Panc1 (cell line): ENCODE results near the gene FBLN2. TPM values are rescaled to one million over a fixed set of nuclear protein-coding genes. Genes with fewer than 3 reads are reported as not detected.

ENCODE experiments used
- ATAC-seq: fragments of 200-7000 bp; cut with Tn5 transposase; 2 replicates; pipeline ENCODE4 v1.9.1; 2020; ENCODE audit warnings: mild to moderate bottlenecking, moderate library complexity
- BruUV-seq: library from RNA; stranded (reverse); fragments of 400-500 nt; replicated peaks from 2 replicates; lab custom pipeline; 2021; lab: Mats Ljungman, UMichigan
- CTCF ChIA-PET: fragments of 300-600 bp; sonication (Branson Sonifier 250); formaldehyde crosslinking; loops from one replicate; lab custom pipeline; 2022; ENCODE audit warnings: antibody characterized with exemption; lab: Charles Lee
- POLR2A ChIA-PET: fragments of 300-600 bp; sonication (Branson Sonifier 250); formaldehyde crosslinking; loops from one replicate; lab custom pipeline; 2022; ENCODE audit warnings: antibody characterized with exemption; lab: Charles Lee
- DNase-seq: peaks from one replicate; pipeline ENCODE4 v3.0.0-alpha.2; 2010; ENCODE audit warnings: low read depth, low spot score
- H3K27ac ChIP-seq: 2 replicates; pipeline ENCODE4 v1.5.1; 2011; ENCODE audit warnings: mild to moderate bottlenecking, low read length, inconsistent platforms
- H3K27me3 ChIP-seq: fragments of 200-500 bp; sonication (Bioruptor generic); 2 replicates; pipeline ENCODE4 v1.6.0; 2014; ENCODE audit warnings: low read length, inconsistent platforms; ENCODE audit not compliant: control insufficient read depth, insufficient read depth
- H3K36me3 ChIP-seq: fragments of 200-500 bp; sonication (Bioruptor generic); 2 replicates; pipeline ENCODE4 v1.5.1; 2014; ENCODE audit warnings: inconsistent platforms, mild to moderate bottlenecking, low read length, moderate library complexity; ENCODE audit not compliant: control insufficient read depth, insufficient read depth
- H3K4me1 ChIP-seq: 2 replicates; pipeline ENCODE4 v1.5.1; 2011; ENCODE audit warnings: inconsistent platforms, mild to moderate bottlenecking, low read length, moderate library complexity; ENCODE audit not compliant: control insufficient read depth, insufficient read depth
- H3K4me3 ChIP-seq, 2 experiments: 2 replicates each; pipeline ENCODE4 v1.5.1; 2011 to 2012; ENCODE audit warnings: low read depth in 2 of 2, low read length in 2 of 2, mild to moderate bottlenecking in 2 of 2, inconsistent platforms in 1 of 2, moderate library complexity in 1 of 2
- H3K9me3 ChIP-seq: fragments of 200-500 bp; sonication (Bioruptor generic); 2 replicates; pipeline ENCODE4 v1.5.1; 2014; ENCODE audit warnings: low read depth, mild to moderate bottlenecking, inconsistent platforms, low read length, moderate library complexity; ENCODE audit not compliant: control insufficient read depth, insufficient read depth
- POLR2AphosphoS5 ChIP-seq: IDR thresholded peaks from 2 replicates; pipeline ENCODE4 v1.6.1; 2012; ENCODE audit warnings: mild to moderate bottlenecking, low read depth, low read length, moderate library complexity
- SIN3A ChIP-seq: IDR thresholded peaks from 2 replicates; pipeline ENCODE4 v1.6.1; 2012; ENCODE audit warnings: low read depth, mild to moderate bottlenecking, low read length, moderate library complexity, borderline replicate concordance; ENCODE audit not compliant: insufficient read depth
- TCF7L2 ChIP-seq: IDR thresholded peaks from 2 replicates; pipeline ENCODE4 v1.6.1; 2011; ENCODE audit warnings: mild to moderate bottlenecking, low read depth, low read length, inconsistent platforms
- in situ Hi-C: cut with HindIII; loops from 2 replicates; pipeline ENCODE4 v1.10.0; 2016; ENCODE audit warnings: low sequenced_read_pairs, low pct_unique_long_range_greater_than_20kb
- intact Hi-C: fragments of 100-400 bp; cut with micrococcal nuclease; formaldehyde crosslinking; loops from one replicate; pipeline ENCODE4 v1.10.0; 2022; ENCODE audit not compliant: unreplicated experiment
- total RNA-seq: library from RNA; stranded (reverse); gene quantifications from one replicate; pipeline ENCODE4 v1.2.1, GENCODE V29; 2021; ENCODE audit not compliant: unreplicated experiment
- TF ChIP-seq, protein P1 (sequence below): fragments of 450-650 bp; IDR thresholded peaks from 2 replicates; pipeline ENCODE4 v1.5.1; 2017; ENCODE audit warnings: mild to moderate bottlenecking
- TF ChIP-seq, protein P2 (sequence below), 2 experiments: IDR thresholded peaks; 2 replicates each; pipeline ENCODE4 v1.6.1; 2011 to 2012; ENCODE audit warnings: low read depth in 2 of 2, control low read depth in 1 of 2, low read length in 1 of 2, mild to moderate bottlenecking in 1 of 2, moderate library complexity in 1 of 2; ENCODE audit not compliant: insufficient read depth in 1 of 2

FBLN2 gene
- total RNA-seq, 1 experiment from 2014 or later, result 0.44 TPM

DNA sequence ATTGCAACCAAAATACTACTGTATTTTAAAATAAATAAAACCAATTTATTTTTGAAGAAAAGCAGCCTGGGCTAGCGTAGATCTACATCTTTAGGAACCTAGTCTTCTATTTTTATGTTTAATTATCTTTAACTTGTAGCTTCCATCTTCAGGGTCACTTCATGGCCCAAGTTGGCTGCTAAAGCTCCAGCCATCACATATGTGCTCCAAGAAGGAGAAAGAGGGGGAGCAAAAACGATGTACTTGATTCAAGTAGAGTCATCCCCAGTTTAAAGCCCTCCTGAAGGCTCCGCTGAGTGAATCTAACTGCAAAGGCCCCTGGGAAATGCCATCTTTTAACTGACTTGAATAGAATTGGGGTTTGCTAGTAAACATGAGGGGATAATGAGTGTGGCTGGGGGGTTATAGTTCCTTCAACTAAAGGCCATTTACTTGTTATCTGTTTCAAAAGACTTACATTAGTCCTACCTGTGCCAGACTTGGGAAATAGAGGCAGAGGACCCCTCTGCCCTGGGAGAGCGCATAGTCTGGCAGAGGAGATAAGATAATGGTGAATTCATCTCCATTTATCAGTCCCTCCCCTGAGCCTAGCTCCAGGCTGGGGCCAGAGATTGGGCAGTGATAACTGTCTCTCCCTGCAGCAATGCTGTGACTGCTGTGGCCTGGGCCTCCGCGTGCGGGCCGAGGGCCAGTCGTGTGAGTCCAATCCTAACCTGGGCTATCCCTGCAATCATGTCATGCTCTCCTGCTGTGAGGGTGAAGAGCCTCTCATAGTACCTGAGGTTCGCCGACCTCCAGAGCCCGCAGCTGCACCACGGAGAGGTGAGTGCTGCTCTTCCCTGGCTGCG is 64.6 kb downstream of the FBLN2 start:
- Histone ChIP-seq H3K27me3 (no peaks in the 10 kb centered on the region), H3K36me3 (no peaks in the 10 kb centered on the region), H3K4me3 (no peak overlapping the region), H3K4me1 (no peaks in the 10 kb centered on the region), H3K9me3 (no peaks in the 10 kb centered on the region), H3K27ac (no peak overlapping the region)
- in situ Hi-C loops, result no loop called here
- TF ChIP-seq POLR2AphosphoS5, result no peak
- TF ChIP-seq, protein P1, sequence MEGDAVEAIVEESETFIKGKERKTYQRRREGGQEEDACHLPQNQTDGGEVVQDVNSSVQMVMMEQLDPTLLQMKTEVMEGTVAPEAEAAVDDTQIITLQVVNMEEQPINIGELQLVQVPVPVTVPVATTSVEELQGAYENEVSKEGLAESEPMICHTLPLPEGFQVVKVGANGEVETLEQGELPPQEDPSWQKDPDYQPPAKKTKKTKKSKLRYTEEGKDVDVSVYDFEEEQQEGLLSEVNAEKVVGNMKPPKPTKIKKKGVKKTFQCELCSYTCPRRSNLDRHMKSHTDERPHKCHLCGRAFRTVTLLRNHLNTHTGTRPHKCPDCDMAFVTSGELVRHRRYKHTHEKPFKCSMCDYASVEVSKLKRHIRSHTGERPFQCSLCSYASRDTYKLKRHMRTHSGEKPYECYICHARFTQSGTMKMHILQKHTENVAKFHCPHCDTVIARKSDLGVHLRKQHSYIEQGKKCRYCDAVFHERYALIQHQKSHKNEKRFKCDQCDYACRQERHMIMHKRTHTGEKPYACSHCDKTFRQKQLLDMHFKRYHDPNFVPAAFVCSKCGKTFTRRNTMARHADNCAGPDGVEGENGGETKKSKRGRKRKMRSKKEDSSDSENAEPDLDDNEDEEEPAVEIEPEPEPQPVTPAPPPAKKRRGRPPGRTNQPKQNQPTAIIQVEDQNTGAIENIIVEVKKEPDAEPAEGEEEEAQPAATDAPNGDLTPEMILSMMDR, result no peak
- TF ChIP-seq, protein P2, sequence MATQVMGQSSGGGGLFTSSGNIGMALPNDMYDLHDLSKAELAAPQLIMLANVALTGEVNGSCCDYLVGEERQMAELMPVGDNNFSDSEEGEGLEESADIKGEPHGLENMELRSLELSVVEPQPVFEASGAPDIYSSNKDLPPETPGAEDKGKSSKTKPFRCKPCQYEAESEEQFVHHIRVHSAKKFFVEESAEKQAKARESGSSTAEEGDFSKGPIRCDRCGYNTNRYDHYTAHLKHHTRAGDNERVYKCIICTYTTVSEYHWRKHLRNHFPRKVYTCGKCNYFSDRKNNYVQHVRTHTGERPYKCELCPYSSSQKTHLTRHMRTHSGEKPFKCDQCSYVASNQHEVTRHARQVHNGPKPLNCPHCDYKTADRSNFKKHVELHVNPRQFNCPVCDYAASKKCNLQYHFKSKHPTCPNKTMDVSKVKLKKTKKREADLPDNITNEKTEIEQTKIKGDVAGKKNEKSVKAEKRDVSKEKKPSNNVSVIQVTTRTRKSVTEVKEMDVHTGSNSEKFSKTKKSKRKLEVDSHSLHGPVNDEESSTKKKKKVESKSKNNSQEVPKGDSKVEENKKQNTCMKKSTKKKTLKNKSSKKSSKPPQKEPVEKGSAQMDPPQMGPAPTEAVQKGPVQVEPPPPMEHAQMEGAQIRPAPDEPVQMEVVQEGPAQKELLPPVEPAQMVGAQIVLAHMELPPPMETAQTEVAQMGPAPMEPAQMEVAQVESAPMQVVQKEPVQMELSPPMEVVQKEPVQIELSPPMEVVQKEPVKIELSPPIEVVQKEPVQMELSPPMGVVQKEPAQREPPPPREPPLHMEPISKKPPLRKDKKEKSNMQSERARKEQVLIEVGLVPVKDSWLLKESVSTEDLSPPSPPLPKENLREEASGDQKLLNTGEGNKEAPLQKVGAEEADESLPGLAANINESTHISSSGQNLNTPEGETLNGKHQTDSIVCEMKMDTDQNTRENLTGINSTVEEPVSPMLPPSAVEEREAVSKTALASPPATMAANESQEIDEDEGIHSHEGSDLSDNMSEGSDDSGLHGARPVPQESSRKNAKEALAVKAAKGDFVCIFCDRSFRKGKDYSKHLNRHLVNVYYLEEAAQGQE (IDR thresholded peaks at IDR 0.05; ENCODE audit: insufficient read depth in 1 of 2, low read depth in 2 of 2, low read length in 1 of 2), result no peak
- no peak for TF ChIP-seq TCF7L2
- TF ChIP-seq SIN3A, result no peak
- POLR2A ChIA-PET, result no interaction called here
- intact Hi-C loops, result no loop called here
- CTCF ChIA-PET, result no interaction called here
- BruUV-seq, result no TSS peak
- ATAC-seq (no peak), DNase-seq (no peak)

DNA sequence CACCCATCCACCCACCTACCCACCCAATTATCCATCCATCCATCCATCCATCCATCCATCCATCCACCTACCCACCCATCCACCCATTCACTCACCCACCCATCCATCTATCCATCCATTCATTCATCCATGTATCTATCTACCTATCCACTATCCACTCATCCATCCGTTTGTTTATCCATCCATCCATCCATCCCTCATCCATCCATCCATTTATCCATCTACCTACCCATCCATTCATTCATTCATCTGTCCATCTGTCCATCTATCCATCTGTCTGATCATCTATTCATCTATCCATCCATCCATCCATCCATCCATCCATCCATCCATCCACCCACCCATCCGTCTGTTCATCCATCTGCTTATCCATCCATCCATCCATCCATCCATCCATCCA is 65.7 kb downstream of the FBLN2 start:
- in situ Hi-C loops (no loop called here), intact Hi-C loops (no loop called here)
- ChIA-PET CTCF (no interaction called here), POLR2A (no interaction called here)
- TF ChIP-seq, protein P1, result no peak
- ATAC-seq, result no peak
- Histone ChIP-seq H3K4me3 (no peak overlapping the region), H3K27ac (no peak overlapping the region), H3K4me1 (no peaks in the 10 kb centered on the region), H3K27me3 (no peaks in the 10 kb centered on the region), H3K9me3 (no peaks in the 10 kb centered on the region), H3K36me3 (no peaks in the 10 kb centered on the region)
- no TSS peak for BruUV-seq
- no peak for DNase-seq
